A549 (cell line): Measurements from ENCODE around the gene MRPL45. TPM values are rescaled to one million over a fixed set of nuclear protein-coding genes. Genes with fewer than 3 reads are reported as not detected.

Experiments
- ATAC-seq, 2 experiments: fragments of 200-7000 bp in 1 of 2; fragments of >200 bp in 1 of 2; cut with Nextera tagmentation in 1 of 2; cut with Tn5 transposase in 1 of 2; 3 replicates each; pipeline versions ENCODE4 v1.8.0 to v1.9.1; 2018 to 2020; ENCODE audit warnings: mild to moderate bottlenecking in 1 of 2, moderate library complexity in 1 of 2
- CTCF ChIA-PET: fragments of 300-600 bp; sonication (Branson Sonifier 250); formaldehyde crosslinking; extraction: SDS; loops from one replicate; lab custom pipeline; 2021; ENCODE audit warnings: antibody characterized with exemption, inconsistent platforms; lab: Yijun Ruan, JAX
- POLR2A ChIA-PET: fragments of 350-600 bp; formaldehyde crosslinking; extraction: SDS; loops from one replicate; lab custom pipeline; 2021; ENCODE audit warnings: antibody characterized with exemption, inconsistent platforms; lab: Yijun Ruan, JAX
- DNase-seq, 2 experiments: peaks; one replicate each; pipeline versions ENCODE4 v3.0.0 to v3.0.0-alpha.2; 2011 to 2016; ENCODE audit warnings: low read depth in 1 of 2, low spot score in 1 of 2
- FAIRE-seq: peaks from 2 replicates; lab custom pipeline; 2011; peaks lifted over from hg19 to GRCh38; lab: Jason Lieb, UNC
- H3K27ac ChIP-seq, 2 experiments: fragments of >200 bp; sonication (Bioruptor Twin); formaldehyde crosslinking; 3 replicates each; pipeline ENCODE4 v1.5.1; 2016 to 2017
- H3K4me1 ChIP-seq: fragments of >200 bp; sonication (Bioruptor Twin); formaldehyde crosslinking; 3 replicates; pipeline ENCODE4 v1.6.1; 2016
- H3K4me2 ChIP-seq: fragments of >200 bp; sonication (Bioruptor Twin); formaldehyde crosslinking; 3 replicates; pipeline ENCODE4 v1.6.1; 2016
- H3K4me3 ChIP-seq: fragments of >200 bp; sonication (Bioruptor Twin); formaldehyde crosslinking; 3 replicates; pipeline ENCODE4 v1.5.1; 2016
- H3K9me3 ChIP-seq: fragments of >200 bp; sonication (Bioruptor Twin); formaldehyde crosslinking; 3 replicates; pipeline ENCODE4 v1.6.1; 2016
- CHD2 ChIP-seq: fragments of 150-350 bp; IDR thresholded peaks from 2 replicates; pipeline ENCODE4 v1.6.1; 2014; ENCODE audit warnings: low read length; ENCODE audit not compliant: partially characterized antibody
- FOSB ChIP-seq: fragments of 250-450 bp; sonication (Bioruptor Pico); IDR thresholded peaks from 2 replicates; pipeline ENCODE4 v1.5.0; 2020; ENCODE audit warnings: mild to moderate bottlenecking, moderate library complexity
- HEYL ChIP-seq: fragments of 250-450 bp; sonication (Bioruptor Pico); IDR thresholded peaks from 2 replicates; pipeline ENCODE4 v1.8.0; 2021; ENCODE audit warnings: mild to moderate bottlenecking, moderate library complexity
- HOXA7 ChIP-seq: fragments of 250-450 bp; sonication (Bioruptor Pico); IDR thresholded peaks from 2 replicates; pipeline ENCODE4 v1.5.0; 2020; ENCODE audit warnings: mild to moderate bottlenecking, moderate library complexity
- KDM1A ChIP-seq: fragments of 200-600 bp; sonication (generic); IDR thresholded peaks from 2 replicates; pipeline ENCODE4 v1.6.1; 2016; ENCODE audit warnings: low read depth, mild to moderate bottlenecking
- MAFK ChIP-seq: fragments of 450-650 bp; IDR thresholded peaks from 2 replicates; pipeline ENCODE4 v1.6.1; 2014; ENCODE audit not compliant: partially characterized antibody
- NPAS2 ChIP-seq: fragments of 250-450 bp; sonication (Bioruptor Pico); IDR thresholded peaks from 2 replicates; pipeline ENCODE4 v1.8.0; 2022; ENCODE audit warnings: mild to moderate bottlenecking, moderate library complexity, borderline replicate concordance
- POLR2AphosphoS2 ChIP-seq: conservative IDR thresholded peaks from 2 replicates; pipeline ENCODE4 v1.6.1; 2012; ENCODE audit warnings: low read length, improper control_type of control experiment, inconsistent platforms
- RAD21 ChIP-seq, 2 experiments: fragments of >200 bp in 1 of 2; sonication (Bioruptor Twin) in 1 of 2; formaldehyde crosslinking in 1 of 2; IDR thresholded peaks in 1 of 2; conservative IDR thresholded peaks in 1 of 2; 2 replicates in 1 of 2; 3 replicates in 1 of 2; pipeline ENCODE4 v1.6.1; 2012 to 2018; ENCODE audit warnings: inconsistent platforms in 1 of 2
- TFCP2L1 ChIP-seq: fragments of 250-450 bp; sonication (Bioruptor Pico); IDR thresholded peaks from 2 replicates; pipeline ENCODE4 v1.5.0; 2021; ENCODE audit warnings: mild to moderate bottlenecking
- TP53 ChIP-seq: fragments of 250-450 bp; sonication (Bioruptor Pico); IDR thresholded peaks from 2 replicates; pipeline ENCODE4 v1.5.0; 2021; ENCODE audit warnings: mild to moderate bottlenecking, moderate library complexity
- ZFP36 ChIP-seq: fragments of 450-650 bp; IDR thresholded peaks from 2 replicates; pipeline ENCODE4 v1.6.1; 2014; ENCODE audit warnings: borderline replicate concordance; ENCODE audit not compliant: partially characterized antibody
- ZSCAN20 ChIP-seq: fragments of 250-450 bp; sonication (Bioruptor Pico); IDR thresholded peaks from 2 replicates; pipeline ENCODE4 v1.8.0; 2022; ENCODE audit warnings: mild to moderate bottlenecking, moderate library complexity
- WGBS: methylation state at CpG from one replicate; pipeline ENCODE4 v1.1.6; 2017; ENCODE audit errors: missing lambda C conversion rate; 5-methylcytosine and 5-hydroxymethylcytosine counted together
- polyA plus RNA-seq, 4 experiments: library from polyadenylated mRNA; depleted of rRNA in 3 of 4; stranded (reverse); fragments of >200 nt; fragmentation: RNase III in 1 of 4; extraction: RNeasy Plus Mini Kit Qiagen cat#74134 plus additional on column Dnase treatment in 1 of 4; gene quantifications; 2 replicates in 3 of 4; 3 replicates in 1 of 4; pipeline ENCODE4 v1.2.3, GENCODE V29; 2011 to 2017
- TF ChIP-seq, protein P1 (sequence below): fragments of 150-350 bp; IDR thresholded peaks from 2 replicates; pipeline ENCODE4 v1.6.1; 2014; ENCODE audit warnings: low read depth, mild to moderate bottlenecking, low read length
- TF ChIP-seq, protein P2 (sequence below): IDR thresholded peaks from 2 replicates; pipeline ENCODE4 v1.6.1; 2012
- TF ChIP-seq, protein P3 (sequence below): fragments of 250-450 bp; sonication (Bioruptor Pico); IDR thresholded peaks from 2 replicates; pipeline ENCODE4 v1.5.0; 2021; ENCODE audit warnings: mild to moderate bottlenecking, moderate library complexity, borderline replicate concordance
- TF ChIP-seq, protein P4 (sequence below): fragments of >200 bp; sonication (Bioruptor Twin); formaldehyde crosslinking; IDR thresholded peaks from 3 replicates; pipeline ENCODE4 v1.6.1; 2016

MRPL45 gene
- polyA plus RNA-seq, 2 of the 4 experiments (the other 2 are of a cell fraction) = 69.6 to 134 TPM

DNA sequence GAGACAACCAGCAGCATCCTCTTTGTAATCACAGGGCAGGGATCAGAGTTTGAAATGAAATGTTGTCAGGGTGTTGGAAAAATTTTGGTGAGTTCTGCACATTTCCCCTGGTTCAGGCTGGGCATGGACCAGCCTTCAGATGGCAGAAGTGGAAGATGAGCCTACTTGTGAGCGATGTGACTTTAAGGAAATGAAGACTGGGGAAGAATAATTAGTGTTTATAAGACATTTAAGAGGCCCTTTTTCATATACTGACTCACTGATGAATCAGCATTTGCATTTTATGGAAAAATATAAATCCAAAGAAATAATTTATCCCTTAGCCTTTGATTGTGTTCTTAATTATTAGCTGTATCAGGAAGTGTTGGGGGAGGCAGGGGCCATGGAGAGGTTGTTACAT lies 25.9 kb downstream of the MRPL45 start:
- TF ChIP-seq MAFK (no peak), FOSB (CRISPR knock-in tag) (no peak), POLR2AphosphoS2 (no peak), RAD21 (conservative IDR thresholded peaks at IDR 0.05 in 1 of 2, IDR thresholded peaks at IDR 0.05 in 1 of 2) (no peak)
- Histone ChIP-seq H3K4me3 (no peak overlapping the region), H3K4me1 (0 out of 3 replicates have a peak, but pooled peaks cover 3% of the 10 kb centered on the region), H3K9me3 (no peaks in the 10 kb centered on the region), H3K4me2 (no peak overlapping the region), H3K27ac (no peak overlapping the region)
- no peak for FAIRE-seq
- WGBS = 97% methylated on average over 1 of the region's 1 CpG
- no peak for ATAC-seq
- POLR2A ChIA-PET = interaction anchor here (1.5 kb wide), 1 partner anchor 8 kb away, joined by 5 read pairs; no protein-coding TSS in a partner anchor
- DNase-seq = no peak
- CTCF ChIA-PET = interaction anchor here (0.7 to 30.7 kb wide), 7 partner anchors 10 to 160 kb away, joined by 3 to 675 read pairs (median 5); partner anchors contain the start of genes GPR179 and SOCS7

DNA sequence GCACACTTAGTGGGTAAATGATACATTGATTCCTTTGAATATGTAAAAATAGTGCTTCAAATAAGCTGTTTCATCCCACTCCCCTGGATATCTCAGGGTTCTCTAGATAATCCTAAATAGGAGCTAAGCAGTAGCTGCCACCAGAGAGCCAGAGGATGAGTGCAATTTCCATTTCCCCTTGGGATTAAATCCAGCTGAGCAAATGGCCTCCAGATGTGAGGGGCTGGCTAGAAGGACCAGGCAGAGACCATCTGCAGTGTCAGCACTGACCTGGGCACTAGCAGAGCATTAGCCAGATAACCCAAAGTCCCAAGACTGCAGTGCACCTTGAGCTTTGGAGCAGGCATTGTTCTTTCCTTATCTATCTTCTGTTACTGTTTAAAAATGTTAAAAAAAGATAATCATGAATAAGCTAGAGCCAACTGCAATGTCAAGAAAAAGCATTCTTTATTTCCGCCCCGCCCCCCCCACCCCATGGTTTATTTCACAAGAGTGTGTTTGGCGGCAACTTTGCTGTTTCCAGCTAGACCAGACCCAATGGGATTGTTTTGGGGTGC lies 27.3 kb downstream of the MRPL45 start:
- Histone ChIP-seq H3K4me3 (no peak overlapping the region), H3K4me2 (no peak overlapping the region), H3K9me3 (no peaks in the 10 kb centered on the region)
- CTCF ChIA-PET = interaction anchor here (1.0 to 30.7 kb wide), 5 partner anchors 8 to 339 kb away, joined by 3 to 675 read pairs (median 6); partner anchors contain the start of genes GPR179 and SOCS7
- TF ChIP-seq KDM1A (no peak), ZSCAN20 (CRISPR knock-in tag) (no peak), NPAS2 (CRISPR knock-in tag) (no peak), HEYL (CRISPR knock-in tag) (no peak), HOXA7 (CRISPR knock-in tag) (no peak), TP53 (CRISPR knock-in tag) (no peak), CHD2 (no peak), ZFP36 (no peak), TFCP2L1 (CRISPR knock-in tag) (no peak)
- TF ChIP-seq, protein P1, sequence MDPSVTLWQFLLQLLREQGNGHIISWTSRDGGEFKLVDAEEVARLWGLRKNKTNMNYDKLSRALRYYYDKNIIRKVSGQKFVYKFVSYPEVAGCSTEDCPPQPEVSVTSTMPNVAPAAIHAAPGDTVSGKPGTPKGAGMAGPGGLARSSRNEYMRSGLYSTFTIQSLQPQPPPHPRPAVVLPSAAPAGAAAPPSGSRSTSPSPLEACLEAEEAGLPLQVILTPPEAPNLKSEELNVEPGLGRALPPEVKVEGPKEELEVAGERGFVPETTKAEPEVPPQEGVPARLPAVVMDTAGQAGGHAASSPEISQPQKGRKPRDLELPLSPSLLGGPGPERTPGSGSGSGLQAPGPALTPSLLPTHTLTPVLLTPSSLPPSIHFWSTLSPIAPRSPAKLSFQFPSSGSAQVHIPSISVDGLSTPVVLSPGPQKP = no peak
- TF ChIP-seq, protein P2, sequence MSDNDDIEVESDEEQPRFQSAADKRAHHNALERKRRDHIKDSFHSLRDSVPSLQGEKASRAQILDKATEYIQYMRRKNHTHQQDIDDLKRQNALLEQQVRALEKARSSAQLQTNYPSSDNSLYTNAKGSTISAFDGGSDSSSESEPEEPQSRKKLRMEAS = no peak
- TF ChIP-seq, protein P3, sequence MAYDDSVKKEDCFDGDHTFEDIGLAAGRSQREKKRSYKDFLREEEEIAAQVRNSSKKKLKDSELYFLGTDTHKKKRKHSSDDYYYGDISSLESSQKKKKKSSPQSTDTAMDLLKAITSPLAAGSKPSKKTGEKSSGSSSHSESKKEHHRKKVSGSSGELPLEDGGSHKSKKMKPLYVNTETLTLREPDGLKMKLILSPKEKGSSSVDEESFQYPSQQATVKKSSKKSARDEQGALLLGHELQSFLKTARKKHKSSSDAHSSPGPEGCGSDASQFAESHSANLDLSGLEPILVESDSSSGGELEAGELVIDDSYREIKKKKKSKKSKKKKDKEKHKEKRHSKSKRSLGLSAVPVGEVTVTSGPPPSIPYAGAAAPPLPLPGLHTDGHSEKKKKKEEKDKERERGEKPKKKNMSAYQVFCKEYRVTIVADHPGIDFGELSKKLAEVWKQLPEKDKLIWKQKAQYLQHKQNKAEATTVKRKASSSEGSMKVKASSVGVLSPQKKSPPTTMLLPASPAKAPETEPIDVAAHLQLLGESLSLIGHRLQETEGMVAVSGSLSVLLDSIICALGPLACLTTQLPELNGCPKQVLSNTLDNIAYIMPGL (CRISPR knock-in tag) = no peak
- TF ChIP-seq, protein P4, sequence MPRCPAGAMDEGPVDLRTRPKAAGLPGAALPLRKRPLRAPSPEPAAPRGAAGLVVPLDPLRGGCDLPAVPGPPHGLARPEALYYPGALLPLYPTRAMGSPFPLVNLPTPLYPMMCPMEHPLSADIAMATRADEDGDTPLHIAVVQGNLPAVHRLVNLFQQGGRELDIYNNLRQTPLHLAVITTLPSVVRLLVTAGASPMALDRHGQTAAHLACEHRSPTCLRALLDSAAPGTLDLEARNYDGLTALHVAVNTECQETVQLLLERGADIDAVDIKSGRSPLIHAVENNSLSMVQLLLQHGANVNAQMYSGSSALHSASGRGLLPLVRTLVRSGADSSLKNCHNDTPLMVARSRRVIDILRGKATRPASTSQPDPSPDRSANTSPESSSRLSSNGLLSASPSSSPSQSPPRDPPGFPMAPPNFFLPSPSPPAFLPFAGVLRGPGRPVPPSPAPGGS = no peak
- TF ChIP-seq, all 56 proteins: peak for 0
- DNase-seq = no peak
- Histone ChIP-seq H3K4me1 (0 out of 3 replicates have a peak, but pooled peaks cover 3% of the 10 kb centered on the region), H3K27ac (no peak overlapping the region)
- POLR2A ChIA-PET = interaction anchor here (0.7 to 2.7 kb wide), 2 partner anchors 27 to 1064 kb away, joined by 3 to 7 read pairs; partner anchors contain the start of gene SOCS7
- WGBS = 89% methylated on average over 3 of the region's 3 CpGs
- no peak for FAIRE-seq
- ATAC-seq = no peak
